HG03159 (cell line): ENCODE measurements around the gene LAPTM5.
"Not testable (repeated sequence)": the region's sequence is repeated elsewhere in the genome, so short reads cannot be mapped to it uniquely, and the experiment has no call there.

Experiments used
- ATAC-seq: cut with Tn5 transposase; IDR thresholded peaks from one replicate; pipeline ENCODE4 v1.9.1; 2021; ENCODE audit warnings: mild to moderate bottlenecking, moderate library complexity; ENCODE audit not compliant: unreplicated experiment

Gene LAPTM5

GRCh38 chr1:30757352-30758120 lies at the start of gene LAPTM5:
Gene LAPTM5, minus strand, starts transcription at chr1:30757774. Its CDS starts 29 bp downstream, at chr1:30757745.
- ATAC-seq: no peak

DNA sequence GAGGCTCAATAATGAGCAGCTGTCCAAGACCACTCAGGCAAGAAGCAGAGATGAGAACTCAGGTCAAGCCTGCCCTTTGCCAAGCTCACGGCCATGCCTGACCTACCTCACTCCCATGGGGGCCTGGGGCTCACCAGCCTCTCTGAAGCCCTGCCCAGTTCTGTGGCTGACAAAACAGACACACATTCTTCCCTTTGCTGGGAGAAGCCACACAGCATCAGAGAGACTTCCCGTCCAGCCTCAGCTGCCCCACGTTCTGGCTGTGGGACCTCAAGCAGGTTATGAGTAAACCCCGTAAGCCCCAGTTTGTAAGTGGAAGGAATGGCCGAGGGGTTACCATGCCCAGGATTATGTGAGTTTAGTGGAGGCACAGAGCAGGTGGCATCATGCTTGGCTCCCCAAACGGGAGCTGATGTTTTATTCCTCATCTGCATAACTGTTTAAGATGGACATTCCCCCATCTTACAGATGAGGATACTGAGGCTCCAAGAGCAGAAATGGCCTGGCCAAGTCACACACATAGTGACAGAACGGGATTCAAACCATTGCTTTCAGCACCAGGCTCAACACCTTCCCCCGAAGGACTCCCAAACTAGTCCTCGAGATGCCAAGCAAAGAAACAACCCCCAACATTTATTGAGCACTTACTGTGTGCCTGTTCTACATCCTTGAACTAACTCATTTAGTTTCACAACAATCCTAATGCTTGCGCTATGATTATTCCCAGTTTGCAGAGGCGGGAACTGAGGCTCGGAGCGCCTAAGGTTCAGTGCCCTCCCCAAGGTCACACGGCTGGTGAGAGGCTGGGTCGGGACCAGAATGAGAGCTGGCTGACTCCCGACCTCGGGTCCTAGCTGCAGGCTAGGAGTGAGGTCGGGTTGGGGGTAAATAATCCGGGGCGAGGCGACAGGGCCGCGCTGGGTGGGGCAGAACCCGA lies 49.1 kb upstream of the LAPTM5 start:
- no peak for ATAC-seq

DNA sequence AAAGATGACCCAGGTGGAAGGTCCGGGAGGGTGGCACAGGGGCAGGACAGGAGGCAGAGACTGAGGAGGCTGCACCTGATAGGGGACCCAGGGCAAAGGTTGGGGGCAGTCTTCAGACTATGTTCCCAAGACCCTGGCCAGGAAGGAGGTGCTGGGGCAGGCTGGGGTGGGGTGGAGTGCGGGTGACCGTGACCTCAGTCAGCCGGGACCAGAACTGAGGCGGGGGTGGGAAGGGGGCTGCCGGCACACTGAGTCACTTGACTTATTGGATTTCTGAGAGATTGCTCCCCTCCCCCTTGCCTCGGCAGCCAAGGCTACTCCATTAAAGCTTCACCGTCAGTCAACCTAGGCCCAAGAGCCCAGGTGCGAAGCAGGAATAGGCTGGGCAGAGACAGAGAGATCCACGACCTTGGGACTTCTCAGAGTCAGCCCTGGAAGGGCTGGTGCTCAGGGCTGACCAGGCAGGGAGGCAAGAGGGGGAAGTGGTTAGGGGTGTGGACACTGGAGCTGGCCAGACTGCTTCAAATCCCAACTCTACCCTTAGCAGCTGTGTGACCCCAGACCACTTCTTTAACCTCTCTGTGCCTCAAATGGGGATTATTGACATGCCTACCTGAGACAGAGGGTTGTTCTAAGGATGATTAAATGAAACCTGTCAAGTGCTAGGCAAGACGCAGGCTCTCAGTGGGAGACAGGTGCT lies 47.9 kb upstream of the LAPTM5 start:
- no peak for ATAC-seq

DNA sequence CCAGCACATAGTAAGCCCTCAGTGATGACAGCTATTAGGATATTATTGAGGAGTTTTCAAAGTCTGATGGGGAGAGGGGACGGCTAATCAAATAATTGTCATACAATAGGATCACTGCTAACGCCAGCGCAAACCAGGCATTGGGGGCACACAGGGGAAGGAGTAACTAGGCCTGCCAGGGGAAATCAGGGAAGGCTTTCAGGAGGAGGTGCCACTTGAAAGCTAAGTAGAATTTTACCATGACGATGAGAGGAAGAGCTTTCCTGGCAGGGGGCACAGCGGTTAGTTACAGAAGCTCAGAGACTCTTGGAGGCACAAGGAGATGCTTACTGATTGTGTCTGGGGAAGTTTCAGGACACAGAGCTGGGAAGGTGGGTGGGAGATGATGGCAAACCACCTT lies 47.2 kb upstream of the LAPTM5 start:
- ATAC-seq: no peak

DNA sequence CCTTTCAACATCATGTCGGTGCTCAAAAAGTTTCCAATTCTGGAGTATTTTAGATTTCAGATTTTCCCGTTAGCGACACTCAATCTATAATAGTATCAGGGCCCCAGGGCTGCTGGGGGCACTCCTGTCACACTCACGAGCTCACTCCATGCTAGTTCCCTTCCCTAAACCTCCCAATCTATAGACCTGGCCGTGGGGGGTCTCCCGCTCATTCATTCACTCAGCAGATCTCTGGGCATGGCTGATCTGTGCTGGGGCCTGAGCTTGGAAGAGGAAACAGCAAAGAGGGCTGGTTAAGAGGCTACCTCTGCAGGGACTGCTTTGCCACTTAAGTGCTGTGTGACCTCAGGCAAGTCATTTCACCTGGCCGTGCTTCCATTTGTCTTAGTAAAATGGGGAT lies 46.8 kb upstream of the LAPTM5 start:
- no peak for ATAC-seq

DNA sequence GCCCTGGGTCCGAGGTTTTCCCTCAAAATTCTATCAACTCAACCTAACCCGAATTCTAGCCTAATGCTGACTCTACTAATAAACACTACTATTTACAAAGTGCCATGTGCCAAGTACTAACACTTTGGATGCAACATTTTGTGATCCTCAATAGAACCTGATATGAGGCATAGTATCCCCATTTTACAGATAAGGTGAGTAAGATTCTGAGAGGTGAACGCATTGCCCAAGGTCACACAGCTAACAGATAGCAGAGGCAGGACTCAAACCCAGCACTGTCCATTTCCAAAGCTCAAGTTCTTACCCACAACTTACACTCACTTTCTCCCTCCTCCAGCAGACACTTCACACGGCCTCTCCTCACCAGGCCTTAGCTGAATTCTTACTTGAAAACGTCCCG lies 46.0 kb upstream of the LAPTM5 start:
- no peak for ATAC-seq

DNA sequence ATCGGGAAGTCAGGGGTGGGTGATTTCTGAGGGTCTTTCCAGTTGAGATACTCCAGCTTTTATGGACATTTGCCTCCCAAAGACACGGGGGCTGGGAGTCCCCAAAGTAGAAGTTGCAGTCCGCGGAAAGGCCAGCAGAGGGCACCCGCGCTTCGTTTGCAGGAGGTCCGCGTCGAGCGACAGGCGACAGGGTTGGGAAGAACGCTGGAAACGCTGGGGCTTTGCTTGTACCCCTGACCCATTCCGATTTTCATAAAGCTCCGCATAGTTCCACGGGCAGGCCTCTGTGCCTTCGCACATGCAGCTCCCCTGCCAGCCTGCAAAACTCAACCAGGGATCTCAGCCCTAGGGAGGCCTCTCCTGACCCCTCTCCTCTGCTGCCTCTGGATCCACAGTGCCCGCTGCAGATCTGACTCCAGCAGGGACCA lies 44.2 kb upstream of the LAPTM5 start:
- ATAC-seq: no peak

- no peak for ATAC-seq
Measured at GRCh38 chr1:30799233-30799511, 41.6 kb upstream of the LAPTM5 start.

DNA sequence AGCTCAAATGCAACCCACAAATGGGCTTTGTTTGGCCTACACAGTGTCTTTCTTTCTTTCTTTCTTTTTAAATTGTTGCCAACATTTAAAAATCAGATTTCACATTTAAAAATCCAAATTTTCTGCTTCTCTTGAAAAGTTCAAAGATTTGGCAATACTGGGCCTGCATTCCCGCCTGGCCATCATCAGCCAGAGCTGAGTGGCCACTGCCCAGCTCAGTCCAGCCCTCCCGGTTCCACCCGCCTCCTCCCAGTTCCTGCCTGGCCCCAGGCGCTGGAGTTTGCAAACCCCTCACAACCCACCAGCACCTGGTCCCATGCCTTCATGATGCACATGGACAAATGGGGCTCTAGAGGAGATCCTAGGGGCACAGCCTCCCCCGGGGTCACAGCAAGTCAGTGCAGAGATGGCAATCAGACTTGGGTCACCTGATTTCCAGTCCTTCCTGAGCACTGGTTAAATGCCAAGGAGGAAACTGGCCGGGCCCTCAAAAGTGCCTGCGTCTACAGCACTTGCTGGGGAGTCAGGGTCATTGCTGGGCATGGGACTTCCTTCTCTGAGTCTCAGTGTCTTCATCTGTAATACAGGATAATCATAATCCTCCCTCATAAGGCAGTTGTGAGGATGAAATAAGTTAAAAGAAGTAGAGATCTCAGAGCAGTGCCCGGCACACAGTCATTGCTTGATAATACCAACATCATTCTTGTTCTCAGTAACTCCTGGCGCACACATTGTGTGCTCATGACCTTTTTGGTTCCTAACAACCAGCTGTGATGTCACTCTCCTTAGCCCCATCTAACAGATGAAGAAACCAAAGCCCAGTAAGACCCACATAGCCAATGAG lies 41.0 kb upstream of the LAPTM5 start:
- no peak for ATAC-seq

DNA sequence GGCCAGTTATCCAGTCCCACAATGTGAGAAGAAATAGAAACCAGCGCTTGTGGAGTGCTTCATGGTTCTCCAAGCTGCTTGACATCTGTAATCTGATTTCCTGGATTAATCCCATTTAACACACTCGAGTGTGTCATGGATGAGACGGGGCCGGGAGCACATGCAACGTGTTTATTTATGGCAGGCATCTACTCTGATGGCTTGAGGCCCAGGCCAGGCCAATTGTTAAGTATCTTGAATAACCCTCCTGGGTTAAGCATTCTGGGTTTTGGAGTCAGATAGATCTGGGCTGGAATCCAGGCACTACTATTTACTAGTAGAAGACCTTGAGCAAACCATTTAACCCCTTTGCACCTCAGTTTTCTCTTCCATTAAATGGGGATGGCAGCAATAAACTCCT lies 37.5 kb upstream of the LAPTM5 start:
- ATAC-seq: no peak

- ATAC-seq: no peak
Measured at GRCh38 chr1:30794260-30794659, 36.7 kb upstream of the LAPTM5 start.

DNA sequence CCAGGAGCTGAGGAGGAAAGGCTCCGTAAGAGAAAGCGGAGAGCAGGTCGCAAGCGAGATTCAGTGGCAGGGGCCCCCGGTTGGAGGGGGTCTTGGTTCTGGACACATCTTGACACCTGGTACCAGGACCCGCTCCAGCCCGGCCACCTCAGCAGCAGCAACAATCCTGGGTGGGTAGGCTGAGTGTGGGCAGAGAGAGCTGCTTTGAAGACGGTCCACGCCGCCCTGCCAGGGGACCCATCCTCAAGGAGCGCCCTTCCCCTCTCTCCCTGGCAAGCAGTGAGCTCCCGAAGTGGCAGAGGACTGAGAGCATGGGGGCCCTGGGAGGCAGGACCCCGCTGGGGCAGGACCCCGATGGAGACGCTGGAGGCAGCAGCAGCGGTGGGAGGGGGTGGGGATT lies 35.6 kb upstream of the LAPTM5 start:
- ATAC-seq: no peak

DNA sequence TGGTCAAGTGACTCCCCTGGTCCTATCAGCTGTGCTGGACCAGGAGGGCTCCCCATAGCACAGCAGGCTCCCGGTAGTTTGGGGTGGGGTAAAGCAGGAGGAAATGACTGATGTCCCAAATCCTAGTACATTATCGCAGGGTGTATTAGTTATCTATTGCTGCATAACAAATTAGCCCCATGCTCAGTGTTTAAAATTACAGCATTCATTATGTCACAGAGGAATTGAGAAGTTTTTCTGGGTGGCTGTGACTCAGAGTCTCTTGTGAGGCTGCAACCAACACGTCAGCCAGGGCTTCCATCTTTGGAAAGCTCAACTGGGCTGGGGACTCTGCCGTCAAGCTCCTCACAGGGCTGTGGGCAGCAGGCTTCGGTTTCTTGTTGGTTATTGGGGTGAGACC lies 34.3 kb upstream of the LAPTM5 start:
- ATAC-seq: no peak

GRCh38 chr1:30790850-30791778 lies 33.5 kb upstream of the LAPTM5 start:
- no peak for ATAC-seq

GRCh38 chr1:30790256-30790525 lies 32.6 kb upstream of the LAPTM5 start:
- not testable (repeated sequence) for ATAC-seq

- no peak for ATAC-seq
Measured at GRCh38 chr1:30789388-30790255, 32.0 kb upstream of the LAPTM5 start.

- ATAC-seq: no peak
Measured at GRCh38 chr1:30788580-30789387, 31.2 kb upstream of the LAPTM5 start.

GRCh38 chr1:30787856-30788495 lies 30.4 kb upstream of the LAPTM5 start:
- no peak for ATAC-seq
